ENCODE results near the gene GPR176.
"Not testable (repeated sequence)": the region's sequence is repeated elsewhere in the genome, so short reads cannot be mapped to it uniquely, and the experiment has no call there.

The GPR176 gene

DNA sequence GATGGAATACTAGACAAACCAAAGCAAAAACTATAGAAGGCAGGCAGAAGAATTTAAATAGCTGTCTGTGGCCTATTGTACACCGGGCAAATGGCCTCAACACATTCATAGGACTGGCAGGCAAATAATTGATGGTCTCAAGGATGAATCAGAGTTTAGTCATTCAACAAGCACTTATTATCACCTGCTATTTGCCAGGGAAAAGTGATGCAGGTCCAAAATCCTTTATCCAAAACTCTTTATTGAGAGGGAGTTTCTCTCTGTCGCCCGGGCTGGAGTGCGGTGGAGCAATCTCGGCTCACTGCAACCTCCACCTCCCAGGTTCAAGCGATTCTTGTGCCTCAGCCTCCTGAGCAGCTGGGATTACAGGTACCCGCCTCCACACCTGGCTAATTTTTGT lies 16.1 kb upstream of the GPR176 start:
- DNase-seq (ENCODE audit: low read depth) = no peak

DNA sequence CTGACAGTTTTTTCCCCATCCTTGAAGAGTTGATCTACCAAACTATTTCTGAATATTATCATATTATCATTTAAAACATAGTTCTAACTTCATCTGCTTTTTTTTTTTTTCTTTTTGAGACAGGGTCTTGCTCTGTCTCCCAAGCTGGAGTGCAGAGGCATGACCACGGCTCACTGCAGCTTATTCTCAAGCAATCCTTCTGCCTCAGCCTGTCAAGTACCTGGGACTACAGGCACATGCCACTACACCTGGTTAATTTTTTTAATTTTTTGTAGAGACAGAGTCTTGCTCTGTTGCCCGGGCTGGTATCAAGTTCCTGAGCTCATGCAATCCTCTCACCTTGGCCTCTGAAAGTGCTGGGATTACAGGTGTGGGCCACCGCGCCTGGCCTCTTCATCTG lies 15.2 kb upstream of the GPR176 start:
- DNase-seq (ENCODE audit: low read depth) = no peak

DNA sequence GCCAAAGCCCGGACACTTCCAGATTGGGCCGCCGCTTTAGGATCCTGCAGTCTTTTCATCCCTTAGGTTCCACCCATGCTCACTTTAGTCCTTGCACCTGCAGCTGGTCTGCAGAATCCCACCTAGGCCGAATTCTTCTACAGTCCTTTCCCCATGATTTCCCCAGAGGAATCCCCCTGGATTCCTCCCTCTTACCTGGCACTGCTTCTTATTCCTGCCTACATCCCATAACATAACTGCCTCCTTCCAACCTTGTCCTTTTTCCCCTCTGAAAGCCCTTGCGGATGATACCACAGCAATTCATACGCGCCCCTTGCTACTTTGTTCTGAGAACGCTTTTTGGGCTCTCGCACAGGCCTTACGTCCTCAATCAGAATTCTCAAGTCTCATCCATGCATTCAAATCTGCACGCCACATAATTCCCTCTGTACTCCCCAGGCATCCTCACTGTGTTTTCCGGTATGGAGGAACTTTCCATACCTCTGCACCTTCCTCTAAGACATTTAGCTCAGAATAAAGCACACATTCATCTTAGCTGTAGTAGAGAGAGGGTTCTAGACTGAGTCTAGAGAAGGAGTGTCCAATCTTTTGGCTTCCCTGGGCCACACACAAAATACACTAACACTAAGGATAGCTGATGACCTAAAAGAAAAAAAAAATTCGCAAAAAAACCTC lies 14.5 kb upstream of the GPR176 start:
- no peak for DNase-seq (ENCODE audit: low read depth)

DNA sequence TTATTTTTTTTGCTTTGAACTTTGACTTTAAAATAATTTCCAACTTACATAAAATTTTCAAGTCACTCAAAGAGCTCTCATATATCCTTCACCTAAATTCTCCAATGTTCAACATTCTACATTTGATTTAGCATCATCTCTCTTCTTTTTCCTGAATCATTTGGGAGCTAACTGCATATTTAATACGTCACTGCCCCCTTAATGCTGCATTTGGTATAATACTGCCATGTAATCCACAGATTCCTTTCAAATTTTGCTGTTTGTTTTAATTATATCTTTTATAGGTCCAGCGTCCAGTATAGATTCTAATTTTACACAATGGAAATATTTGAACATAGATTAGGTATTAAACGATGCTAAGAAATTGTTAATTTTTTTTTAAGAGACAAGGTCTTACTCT lies 11.5 kb upstream of the GPR176 start:
- no peak for DNase-seq (ENCODE audit: low read depth)

DNA sequence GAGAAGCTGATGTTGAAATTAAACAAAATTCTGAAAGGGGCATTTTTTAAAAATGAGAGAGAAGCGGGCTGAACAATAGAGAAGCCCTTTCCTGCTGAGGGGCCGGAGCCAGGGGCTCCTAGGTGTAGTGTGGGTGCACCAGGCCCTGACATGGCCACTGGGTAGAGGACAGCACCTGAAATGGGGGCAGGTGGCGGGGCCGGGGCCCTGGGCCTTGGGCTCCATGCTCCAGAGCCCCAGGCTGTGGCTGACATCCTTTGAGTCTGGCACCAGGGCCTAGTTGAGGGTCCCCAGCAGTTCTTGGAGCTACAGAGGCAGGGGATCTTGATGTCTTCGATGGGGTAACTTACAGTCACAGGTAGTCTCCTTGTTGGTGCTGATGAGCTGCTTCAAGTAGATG lies 6.5 kb upstream of the GPR176 start:
- DNase-seq (ENCODE audit: low read depth) = no peak

DNA sequence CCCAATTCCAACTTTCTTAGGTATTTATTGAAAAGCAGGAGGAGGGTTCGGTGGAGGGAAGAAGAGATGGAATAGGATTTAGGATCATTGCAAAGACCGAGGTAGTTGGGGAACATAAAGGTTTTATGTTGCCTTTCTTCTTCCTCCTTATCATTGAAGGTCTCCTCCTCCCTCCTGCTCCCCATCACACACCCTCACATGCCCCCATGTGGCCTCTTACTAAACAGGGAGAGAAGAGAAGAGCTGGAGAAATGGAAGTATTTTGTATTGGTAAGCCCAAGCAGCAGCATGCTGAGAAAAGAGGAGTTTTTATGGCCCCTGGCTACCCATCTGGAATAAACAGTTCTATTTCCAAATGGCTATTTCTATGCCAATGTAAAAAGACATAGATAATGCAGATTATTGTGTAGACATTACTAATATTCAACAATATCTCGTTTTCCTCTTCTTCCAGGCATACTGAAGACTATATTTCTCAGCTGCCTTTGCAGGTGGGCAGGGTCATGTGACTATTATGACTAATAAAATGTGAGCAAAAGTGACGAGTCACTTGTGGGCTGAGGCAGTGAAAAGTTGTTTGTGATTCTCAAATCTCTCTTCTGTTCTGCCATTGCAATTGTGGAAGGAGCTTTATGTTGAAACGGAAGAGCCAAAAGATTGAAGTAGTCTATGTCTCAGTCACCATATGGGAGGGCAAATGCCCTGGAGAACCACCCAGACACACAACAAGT lies 5.2 kb upstream of the GPR176 start:
- no peak for DNase-seq (ENCODE audit: low read depth)

DNA sequence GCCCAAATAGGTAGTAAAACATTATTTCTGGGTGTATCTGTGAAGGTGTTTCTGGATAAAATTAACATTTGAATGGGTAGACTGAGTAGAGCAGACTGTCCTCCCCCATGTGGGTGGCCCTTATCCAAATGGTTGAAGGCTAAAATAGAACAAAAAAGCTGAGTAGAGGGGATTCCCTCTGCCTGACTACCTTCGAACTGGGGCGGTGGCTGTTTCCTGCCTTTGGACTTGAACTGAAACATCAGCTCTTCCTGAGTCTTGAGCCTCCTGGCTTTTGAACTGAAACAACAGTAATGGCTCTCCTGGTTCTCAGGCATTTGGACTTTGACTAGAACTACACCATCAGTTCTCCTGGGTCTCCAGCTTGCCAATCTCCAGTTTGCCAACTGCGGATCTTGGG lies 4.4 kb upstream of the GPR176 start:
- no peak for DNase-seq (ENCODE audit: low read depth)

DNA sequence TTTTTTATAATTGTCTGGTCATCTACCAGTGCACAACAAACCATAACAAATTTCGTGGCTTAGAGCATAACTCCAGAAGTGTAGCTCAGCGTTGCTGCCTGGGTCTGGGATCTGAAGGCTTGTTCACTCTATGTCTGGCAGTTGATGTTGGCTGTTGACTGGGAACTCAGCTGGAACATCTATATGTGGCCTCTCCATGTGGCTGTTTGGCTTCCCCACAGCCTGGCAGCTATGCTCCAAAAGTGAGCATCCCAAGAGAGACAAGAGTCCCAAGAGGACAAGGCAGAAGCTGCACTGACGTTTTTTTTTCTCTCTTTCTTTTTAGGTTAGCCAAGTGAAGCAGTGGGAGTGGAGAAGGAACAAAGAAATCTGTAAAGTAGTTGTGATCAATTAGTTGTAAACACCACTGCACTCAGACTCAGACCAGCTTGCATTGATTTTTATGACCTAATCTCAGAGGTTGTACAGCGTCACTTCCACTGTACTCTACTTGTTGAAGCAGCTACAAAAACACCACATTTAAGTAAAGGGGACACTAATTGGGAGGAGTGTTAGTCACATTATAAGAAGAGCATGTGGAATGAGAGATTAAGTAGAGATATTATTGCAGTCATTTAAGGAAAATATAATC lies 2.5 kb upstream of the GPR176 start:
- DNase-seq (ENCODE audit: low read depth) = no peak

DNA sequence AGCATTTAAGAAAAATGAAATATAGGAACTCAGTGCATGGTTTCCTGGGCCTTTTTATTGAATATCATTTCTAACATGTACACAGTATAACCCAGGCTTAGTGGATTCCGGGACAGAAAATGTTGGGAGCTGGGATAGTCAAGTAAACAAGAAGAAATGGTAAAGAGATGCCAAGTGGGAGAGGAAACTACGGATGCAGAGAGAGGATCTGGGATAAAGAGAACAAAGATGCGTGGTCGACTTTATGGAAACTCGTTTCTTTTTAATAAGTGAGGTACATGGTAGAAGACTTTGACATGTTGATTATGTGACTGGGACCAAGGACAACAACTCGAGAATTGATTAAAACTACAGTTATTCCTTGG lies 1.2 kb upstream of the GPR176 start:
- DNase-seq (ENCODE audit: low read depth) = no peak

DNA sequence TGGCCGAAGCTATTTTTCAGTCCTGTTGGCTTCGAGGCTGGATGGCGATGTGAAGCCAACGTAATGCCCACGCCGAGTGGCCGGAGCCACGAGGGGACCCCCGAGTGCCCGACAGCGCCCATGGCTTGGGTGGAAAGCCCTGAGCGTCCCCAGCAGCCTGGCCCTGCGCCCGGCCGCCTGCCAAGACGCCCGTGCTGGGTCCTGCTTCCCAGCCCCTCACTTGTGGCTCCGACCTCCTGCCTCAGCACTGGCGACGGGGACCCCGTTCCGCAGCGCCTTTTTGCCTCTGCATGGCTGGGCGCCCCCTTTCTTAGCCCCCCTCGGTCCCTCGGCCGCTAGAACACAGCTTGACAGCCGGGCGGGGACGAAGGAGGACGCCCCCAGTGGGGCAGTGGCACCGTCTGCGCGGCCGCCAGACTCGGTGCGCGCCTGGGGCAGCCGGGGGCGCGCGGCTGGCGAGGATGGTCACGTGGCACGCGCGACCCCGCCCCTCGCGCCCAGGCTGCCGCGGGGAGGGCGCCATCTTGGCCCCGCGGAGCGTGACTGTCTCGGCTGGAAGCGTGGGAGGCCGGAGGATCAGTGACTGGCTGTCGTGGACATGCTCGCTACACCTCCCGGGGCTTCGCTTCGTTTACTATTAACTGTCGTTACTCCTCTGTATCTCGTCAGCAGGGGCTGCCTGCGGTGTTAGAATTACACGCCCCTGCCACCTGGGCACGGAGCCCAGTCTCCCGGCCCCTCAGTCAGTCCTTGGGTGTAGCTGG lies 626 bp upstream of the GPR176 start:
- DNase-seq (ENCODE audit: low read depth) = peak; percentile 35

DNA sequence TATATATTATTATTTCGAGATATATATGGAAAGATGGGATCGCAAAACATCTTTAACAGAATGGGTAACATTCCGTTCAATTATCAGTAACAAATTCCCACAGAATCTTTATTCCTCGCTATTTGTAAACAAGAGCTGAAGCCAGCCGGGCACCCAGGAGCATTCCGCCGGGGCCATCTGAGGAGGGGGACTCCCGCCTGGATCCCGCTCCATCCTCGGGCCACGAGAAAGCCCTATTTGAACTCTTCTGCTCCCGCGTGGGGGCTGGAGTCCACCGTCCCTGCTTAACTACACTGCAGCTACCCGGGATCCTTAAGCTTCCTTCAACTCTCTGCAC lies 687 bp downstream of the GPR176 start:
- DNase-seq (ENCODE audit: low read depth) = no peak

DNA sequence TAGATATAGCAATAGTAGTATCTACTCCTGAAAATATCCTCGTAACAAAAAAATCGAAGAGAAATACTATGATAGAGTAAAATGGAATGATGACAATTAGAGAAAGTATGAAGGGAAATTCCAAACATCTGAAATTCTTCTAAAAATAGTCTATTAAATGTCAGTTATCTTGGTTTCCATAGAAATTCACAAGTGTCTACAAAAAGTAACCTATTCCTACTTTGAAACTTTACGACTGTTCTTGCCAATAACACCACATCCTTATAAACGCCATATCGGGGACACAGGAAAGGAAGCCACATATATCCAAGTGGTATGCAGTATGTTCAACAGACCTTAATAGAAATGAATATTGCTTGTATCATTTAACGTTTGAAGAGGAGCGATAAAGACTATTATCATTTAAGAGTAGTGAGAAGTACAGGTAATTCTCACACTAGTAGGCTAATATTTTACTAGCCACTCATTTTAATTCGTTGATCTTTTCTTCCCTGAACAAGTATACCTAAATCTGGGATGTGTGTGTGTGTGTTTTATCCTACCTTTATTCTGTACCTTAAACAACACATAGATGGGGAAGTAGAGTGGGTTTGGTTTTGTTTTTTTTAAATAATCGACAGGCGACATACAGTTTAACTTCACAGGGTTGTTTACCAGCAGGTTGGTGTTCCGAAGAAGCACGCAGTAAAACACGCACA lies 1.2 kb downstream of the GPR176 start:
- no peak for DNase-seq (ENCODE audit: low read depth)

DNA sequence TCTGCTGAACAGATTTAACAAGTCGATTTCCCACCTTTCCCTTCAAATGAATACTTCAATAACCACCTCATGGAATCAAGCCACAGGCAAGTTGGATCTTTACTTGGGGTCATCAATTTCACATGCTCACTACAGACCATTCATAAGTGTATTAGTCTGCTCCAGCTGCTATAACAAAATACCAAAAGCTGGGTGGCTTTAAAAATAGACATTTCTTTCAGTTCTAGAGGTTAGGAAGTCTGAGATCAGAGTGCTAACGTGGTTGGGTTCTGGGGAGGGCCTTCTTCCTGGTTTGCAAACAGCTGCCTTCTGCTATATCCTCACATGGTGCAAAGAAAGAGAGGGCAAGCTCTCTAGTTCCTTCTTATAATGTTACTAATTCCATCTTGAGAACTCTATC lies 5.1 kb downstream of the GPR176 start:
- DNase-seq (ENCODE audit: low read depth) = no peak

DNA sequence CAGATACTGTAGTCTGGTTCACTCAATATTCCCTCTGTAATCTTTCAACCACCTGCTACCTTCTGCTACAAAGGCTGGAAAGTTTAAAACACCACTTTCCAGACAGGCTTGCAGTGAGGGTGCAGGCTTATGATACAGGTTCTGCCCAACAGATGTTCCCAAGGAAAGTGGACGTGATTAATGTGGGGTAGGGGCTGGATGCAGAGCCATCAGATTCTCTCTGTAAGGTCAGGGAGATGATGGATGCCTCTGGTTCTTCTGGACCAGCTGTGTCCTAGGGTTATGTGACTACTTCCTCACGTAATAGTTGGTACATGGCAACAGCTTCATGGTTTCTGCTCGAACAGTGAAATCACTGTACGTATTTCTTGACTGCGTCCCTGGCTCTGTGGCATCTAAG lies 11.1 kb downstream of the GPR176 start:
- no peak for DNase-seq (ENCODE audit: low read depth)

DNA sequence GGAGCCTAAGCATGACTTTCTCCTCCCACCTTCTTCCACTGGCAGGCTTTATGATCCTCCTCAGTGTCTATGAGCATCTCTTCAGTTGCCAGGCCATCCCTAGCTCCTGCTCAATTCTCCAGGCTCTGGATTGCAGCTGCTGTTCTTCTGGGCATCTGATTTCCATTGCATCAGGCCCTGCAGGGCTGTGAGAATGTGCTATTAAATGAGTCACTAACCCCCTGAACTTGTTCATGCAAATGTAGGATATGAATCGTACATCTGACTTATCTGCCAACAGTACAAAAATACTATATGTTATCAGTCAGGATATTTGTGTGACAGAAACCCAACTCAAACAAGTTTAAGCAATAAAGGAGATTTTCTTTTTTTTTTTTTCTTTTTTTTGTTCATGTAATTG lies 11.9 kb downstream of the GPR176 start:
- DNase-seq (ENCODE audit: low read depth) = no peak

DNA sequence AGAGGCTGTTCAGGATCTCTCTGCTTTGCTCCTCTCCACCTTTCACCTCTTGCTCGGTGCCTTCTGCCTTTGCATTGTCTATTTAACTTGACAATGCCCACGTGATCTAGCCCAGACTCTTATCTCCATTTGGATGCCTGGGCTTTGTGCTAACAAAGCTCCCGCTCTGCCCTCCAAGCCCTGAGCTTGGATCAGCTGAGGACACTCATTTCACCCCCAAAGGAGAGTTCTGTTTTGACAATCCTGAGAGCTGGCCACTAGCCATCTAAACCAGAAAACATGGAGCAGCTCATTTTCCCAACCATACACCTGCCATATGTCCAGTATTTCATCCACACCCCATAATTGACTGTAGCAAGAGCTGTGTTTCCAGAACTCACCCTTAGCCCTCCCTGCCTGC lies 12.8 kb downstream of the GPR176 start:
- DNase-seq (ENCODE audit: low read depth) = no peak

DNA sequence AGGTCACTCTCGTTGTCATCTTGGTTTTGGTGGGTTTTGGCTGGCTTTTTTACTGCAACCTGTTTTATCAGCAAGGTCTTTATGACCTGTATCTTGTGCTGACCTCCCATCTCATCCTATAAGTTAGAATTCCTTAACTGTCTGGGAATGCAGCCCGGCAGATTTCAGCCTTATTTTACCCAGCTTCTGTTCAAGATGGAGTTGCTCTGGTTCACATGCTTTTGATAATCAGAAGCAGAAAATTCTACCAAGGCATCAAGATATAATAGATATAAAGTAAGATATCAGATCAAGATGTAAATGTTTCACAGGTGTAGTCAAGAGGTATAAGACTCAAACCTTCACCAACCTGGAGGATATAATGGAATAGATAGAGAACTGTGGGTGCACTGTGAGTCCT lies 16.0 kb downstream of the GPR176 start:
- no peak for DNase-seq (ENCODE audit: low read depth)

DNA sequence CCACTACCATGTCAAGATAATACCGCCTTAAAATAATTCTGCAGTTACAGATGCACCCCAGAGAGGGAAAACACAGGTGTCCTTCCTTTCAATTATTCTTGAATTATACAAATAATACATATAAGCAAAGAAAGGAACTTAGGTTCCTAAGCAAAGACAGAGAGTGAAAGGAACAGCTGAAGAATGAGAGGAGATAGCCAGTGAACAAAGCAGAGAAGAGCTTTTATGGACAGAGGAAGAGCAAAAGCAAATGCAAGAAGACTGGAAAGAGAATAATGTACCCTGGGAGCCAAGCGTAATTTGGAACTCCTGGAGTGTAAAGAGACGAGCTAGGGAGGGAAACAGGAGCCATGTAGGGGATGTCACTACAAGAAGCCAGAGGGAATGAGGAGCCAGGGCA lies 21.7 kb downstream of the GPR176 start:
- DNase-seq (ENCODE audit: low read depth) = no peak

DNA sequence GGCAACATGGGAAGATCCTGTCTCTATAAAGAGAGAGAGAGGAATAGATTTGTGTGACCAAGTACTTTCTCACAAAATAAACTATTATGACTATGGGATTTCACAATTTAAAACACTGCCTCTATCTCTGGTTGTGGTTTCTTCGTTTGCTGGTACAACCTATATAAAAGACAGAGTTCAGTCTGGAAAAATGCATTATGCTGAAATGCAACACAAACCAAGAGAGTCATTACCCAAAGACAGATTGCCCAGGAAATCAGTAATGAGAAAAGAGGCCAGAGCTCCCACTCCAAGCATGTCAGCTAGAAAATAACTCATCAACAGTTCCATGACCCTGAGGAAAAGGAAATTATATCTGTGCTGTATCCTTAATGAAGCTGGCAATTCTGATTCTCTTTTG lies 23.2 kb downstream of the GPR176 start:
- no peak for DNase-seq (ENCODE audit: low read depth)

DNA sequence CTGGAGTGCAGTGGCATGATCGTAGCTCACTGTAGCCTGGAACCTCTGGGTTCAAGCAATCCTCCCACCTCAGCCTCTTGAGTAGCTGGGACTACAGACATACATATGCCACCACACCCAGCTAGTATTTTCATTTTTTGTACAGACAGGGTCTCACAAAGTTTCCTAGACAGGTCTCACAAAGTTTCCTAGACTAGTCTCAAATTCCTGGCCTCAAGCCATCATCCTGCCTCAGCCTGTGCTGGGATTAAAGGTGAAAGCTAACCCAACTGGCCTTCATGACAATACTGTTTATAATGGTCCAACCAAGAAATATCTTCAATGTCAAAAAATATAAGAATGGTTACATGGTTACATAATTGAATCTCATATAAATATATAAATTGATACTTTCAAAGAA lies 24.0 kb downstream of the GPR176 start:
- DNase-seq (ENCODE audit: low read depth) = no peak

DNA sequence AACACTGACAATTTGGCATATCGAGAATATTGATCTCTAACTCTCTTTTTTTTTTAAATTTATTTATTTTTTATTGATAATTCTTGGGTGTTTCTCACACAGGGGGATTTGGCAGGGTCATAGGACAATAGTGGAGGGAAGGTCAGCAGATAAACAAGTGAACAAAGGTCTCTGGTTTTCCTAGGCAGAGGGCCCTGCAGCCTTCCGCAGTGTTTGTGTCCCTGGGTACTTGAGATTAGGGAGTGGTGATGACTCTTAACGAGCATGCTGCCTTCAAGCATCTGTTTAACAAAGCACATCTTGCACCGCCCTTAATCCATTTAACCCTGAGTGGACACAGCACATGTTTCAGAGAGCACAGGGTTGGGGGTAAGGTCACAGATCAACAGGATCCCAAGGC lies 27.0 kb downstream of the GPR176 start:
- DNase-seq (ENCODE audit: low read depth) = not testable (repeated sequence)

DNA sequence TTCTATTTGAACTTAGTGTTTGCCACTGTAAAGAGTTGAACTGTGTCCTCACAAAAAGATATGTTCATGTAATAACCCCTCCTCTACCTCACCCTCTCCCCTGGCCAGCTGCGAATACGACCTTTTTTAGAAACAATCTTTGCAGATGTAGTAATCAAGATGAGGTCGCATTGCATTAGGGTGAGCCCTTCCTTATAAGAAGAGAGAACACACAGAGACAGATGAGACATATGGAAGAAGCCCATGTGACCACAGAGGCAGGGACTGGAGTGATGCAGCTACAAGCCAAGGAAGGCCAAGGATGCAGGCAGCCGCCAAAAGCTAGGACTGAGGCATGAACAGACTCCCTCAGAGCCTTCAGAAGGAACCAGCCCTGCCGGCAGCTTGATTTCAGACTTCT lies 27.6 kb downstream of the GPR176 start:
- DNase-seq (ENCODE audit: low read depth) = no peak

DNA sequence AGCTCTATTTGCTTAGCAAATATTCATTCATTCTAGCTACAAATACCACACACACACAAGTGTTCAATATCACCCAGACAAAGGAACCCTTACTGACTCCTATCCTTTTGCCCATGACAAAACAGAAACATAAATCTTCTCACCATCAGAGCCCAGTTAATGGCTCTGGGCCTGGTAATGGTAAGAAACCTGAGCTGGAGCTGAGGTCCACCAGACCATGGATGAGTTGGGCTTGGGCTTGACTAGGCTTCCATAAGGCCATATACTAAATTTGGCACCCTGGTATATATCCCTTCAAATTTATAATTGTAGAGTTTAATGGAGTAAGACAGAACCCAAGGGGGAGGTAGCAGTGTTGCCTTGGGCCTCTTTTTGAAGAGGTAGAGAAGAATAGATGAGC lies 29.4 kb downstream of the GPR176 start:
- DNase-seq (ENCODE audit: low read depth) = no peak

Measured in CMK (cell line).